ENCODE results near the gene SUV39H1. TPM values are rescaled to one million over a fixed set of nuclear protein-coding genes. Genes with fewer than 3 reads are reported as not detected.

The SUV39H1 gene
- total and polyA plus RNA-seq, 2 of the 13 experiments (the other 11 are each of a cell fraction or from before 2014, with no cell fraction given), result 5.2 to 10.1 TPM

GRCh38 chrX:48711929-48712505 lies 15.5 kb downstream of the SUV39H1 start:
- ATAC-seq (peak; percentile 37), FAIRE-seq (peak; percentile 88), DNase-seq (ENCODE audit: low spot score) (peak; percentile 61)
- no peaks in the 10 kb centered on the region for H4K20me1 ChIP-seq (ENCODE audit: insufficient read depth, low read length)
- no peaks in the 10 kb centered on the region for H3K36me3 ChIP-seq (replicated peaks in 1 of 2; ENCODE audit: control insufficient read depth in 1 of 2, insufficient read depth in 2 of 2, low read length in 2 of 2)
- in situ Hi-C loops (cut with HindIII; ENCODE audit: extremely low pct_ligation_motif_present, low pct_unique_long_range_greater_than_20kb), result no loop called here
- H3K27ac ChIP-seq (ENCODE audit: extremely low read length, insufficient read depth, low read length), result peak overlapping the region; percentile 100
- H3K9me3 ChIP-seq (ENCODE audit: low read length), result no peaks in the 10 kb centered on the region
- H3K4me1 ChIP-seq (ENCODE audit: insufficient read depth, low read length), result peaks cover 67% of the 10 kb centered on the region
- H2AFZ ChIP-seq (ENCODE audit: low read length), result no peak overlapping the region
- peak overlapping the region; percentile 91 for H3K4me2 ChIP-seq (ENCODE audit: low read depth, low read length)
- BruUV-seq (replicated peaks), result no TSS peak
- H3K9ac ChIP-seq (ENCODE audit: insufficient read depth, low read depth, low read length), result peak overlapping the region; percentile 91
- 0% methylated on average over 1 of the region's 7 CpGs for WGBS (ENCODE audit: low lambda C conversion rate)
- H3K4me3 ChIP-seq (replicated peaks in 1 of 3; ENCODE audit: insufficient read depth in 1 of 3, low read depth in 2 of 3, low read length in 3 of 3), result peak overlapping the region; percentile 46 to 55 (median 51); a peak in 4 of 6 replicates
- POLR2A ChIA-PET, result interaction anchor here (0.9 to 4.5 kb wide), 7 partner anchors 8 to 200 kb away, joined by 3 to 45 read pairs (median 11); partner anchors contain the start of gene SUV39H1
- CTCF ChIA-PET (ENCODE audit: low intra/inter-chr PET ratio, low total read pairs), result no interaction called here
- intact Hi-C loops (cut with micrococcal nuclease; ENCODE audit: unreplicated experiment), result no loop called here
- H3K79me2 ChIP-seq (ENCODE audit: insufficient read depth, low read length), result peaks cover 7% of the 10 kb centered on the region
- H3K27me3 ChIP-seq (ENCODE audit: control insufficient read depth in 1 of 2, insufficient read depth in 2 of 2, low read length in 2 of 2), result no peaks in the 10 kb centered on the region; a peak in 1 of 5 replicates
- TF ChIP-seq CSRNP1 (CRISPR knock-in tag; IDR thresholded peaks at IDR 0.05), result no peak
- peak; percentile 62 for TF ChIP-seq HNF4A (CRISPR knock-in tag; IDR thresholded peaks at IDR 0.05)
- no peak for TF ChIP-seq ZSCAN9 (CRISPR knock-in tag; IDR thresholded peaks at IDR 0.05; ENCODE audit: borderline replicate concordance)
- TF ChIP-seq, protein P1, sequence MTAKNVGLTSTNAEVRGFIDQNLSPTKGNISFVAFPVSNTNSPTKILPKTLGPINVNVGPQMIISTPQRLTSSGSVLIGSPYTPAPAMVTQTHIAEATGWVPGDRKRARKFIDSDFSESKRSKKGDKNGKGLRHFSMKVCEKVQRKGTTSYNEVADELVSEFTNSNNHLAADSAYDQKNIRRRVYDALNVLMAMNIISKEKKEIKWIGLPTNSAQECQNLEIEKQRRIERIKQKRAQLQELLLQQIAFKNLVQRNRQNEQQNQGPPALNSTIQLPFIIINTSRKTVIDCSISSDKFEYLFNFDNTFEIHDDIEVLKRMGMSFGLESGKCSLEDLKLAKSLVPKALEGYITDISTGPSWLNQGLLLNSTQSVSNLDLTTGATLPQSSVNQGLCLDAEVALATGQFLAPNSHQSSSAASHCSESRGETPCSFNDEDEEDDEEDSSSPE (CRISPR knock-in tag; IDR thresholded peaks at IDR 0.05), result no peak
- no peak for TF ChIP-seq ZNF556 (CRISPR knock-in tag; IDR thresholded peaks at IDR 0.05; ENCODE audit: borderline replicate concordance)
- TF ChIP-seq ZMYM2 (CRISPR knock-in tag; IDR thresholded peaks at IDR 0.05), result no peak
- TF ChIP-seq, protein P2, sequence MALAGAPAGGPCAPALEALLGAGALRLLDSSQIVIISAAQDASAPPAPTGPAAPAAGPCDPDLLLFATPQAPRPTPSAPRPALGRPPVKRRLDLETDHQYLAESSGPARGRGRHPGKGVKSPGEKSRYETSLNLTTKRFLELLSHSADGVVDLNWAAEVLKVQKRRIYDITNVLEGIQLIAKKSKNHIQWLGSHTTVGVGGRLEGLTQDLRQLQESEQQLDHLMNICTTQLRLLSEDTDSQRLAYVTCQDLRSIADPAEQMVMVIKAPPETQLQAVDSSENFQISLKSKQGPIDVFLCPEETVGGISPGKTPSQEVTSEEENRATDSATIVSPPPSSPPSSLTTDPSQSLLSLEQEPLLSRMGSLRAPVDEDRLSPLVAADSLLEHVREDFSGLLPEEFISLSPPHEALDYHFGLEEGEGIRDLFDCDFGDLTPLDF (CRISPR knock-in tag; IDR thresholded peaks at IDR 0.05), result no peak
- no peak for TF ChIP-seq SALL2 (CRISPR knock-in tag; IDR thresholded peaks at IDR 0.05)
- TF ChIP-seq, protein P3, sequence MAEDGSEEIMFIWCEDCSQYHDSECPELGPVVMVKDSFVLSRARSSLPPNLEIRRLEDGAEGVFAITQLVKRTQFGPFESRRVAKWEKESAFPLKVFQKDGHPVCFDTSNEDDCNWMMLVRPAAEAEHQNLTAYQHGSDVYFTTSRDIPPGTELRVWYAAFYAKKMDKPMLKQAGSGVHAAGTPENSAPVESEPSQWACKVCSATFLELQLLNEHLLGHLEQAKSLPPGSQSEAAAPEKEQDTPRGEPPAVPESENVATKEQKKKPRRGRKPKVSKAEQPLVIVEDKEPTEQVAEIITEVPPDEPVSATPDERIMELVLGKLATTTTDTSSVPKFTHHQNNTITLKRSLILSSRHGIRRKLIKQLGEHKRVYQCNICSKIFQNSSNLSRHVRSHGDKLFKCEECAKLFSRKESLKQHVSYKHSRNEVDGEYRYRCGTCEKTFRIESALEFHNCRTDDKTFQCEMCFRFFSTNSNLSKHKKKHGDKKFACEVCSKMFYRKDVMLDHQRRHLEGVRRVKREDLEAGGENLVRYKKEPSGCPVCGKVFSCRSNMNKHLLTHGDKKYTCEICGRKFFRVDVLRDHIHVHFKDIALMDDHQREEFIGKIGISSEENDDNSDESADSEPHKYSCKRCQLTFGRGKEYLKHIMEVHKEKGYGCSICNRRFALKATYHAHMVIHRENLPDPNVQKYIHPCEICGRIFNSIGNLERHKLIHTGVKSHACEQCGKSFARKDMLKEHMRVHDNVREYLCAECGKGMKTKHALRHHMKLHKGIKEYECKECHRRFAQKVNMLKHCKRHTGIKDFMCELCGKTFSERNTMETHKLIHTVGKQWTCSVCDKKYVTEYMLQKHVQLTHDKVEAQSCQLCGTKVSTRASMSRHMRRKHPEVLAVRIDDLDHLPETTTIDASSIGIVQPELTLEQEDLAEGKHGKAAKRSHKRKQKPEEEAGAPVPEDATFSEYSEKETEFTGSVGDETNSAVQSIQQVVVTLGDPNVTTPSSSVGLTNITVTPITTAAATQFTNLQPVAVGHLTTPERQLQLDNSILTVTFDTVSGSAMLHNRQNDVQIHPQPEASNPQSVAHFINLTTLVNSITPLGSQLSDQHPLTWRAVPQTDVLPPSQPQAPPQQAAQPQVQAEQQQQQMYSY (CRISPR knock-in tag; IDR thresholded peaks at IDR 0.05), result no peak
- TF ChIP-seq POLR2A (IDR thresholded peaks at IDR 0.05; ENCODE audit: insufficient read depth in 1 of 2, low read depth in 2 of 2, low read length in 2 of 2), result peak in 1 of 2 experiments; percentile 46; a peak in 1 of 4 replicates
- TF ChIP-seq, protein P4, sequence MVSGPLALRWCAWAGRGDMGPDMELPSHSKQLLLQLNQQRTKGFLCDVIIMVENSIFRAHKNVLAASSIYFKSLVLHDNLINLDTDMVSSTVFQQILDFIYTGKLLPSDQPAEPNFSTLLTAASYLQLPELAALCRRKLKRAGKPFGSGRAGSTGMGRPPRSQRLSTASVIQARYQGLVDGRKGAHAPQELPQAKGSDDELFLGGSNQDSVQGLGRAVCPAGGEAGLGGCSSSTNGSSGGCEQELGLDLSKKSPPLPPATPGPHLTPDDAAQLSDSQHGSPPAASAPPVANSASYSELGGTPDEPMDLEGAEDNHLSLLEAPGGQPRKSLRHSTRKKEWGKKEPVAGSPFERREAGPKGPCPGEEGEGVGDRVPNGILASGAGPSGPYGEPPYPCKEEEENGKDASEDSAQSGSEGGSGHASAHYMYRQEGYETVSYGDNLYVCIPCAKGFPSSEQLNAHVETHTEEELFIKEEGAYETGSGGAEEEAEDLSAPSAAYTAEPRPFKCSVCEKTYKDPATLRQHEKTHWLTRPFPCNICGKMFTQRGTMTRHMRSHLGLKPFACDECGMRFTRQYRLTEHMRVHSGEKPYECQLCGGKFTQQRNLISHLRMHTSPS (CRISPR knock-in tag; IDR thresholded peaks at IDR 0.05; ENCODE audit: low read depth), result no peak
- 0 out of 2 replicates have a peak, but pooled peaks have one; percentile 14 for TF ChIP-seq TAF1 (CRISPR knock-in tag; IDR thresholded peaks at IDR 0.05)
- TF ChIP-seq PHF20 (CRISPR knock-in tag; IDR thresholded peaks at IDR 0.05), result no peak
- TF ChIP-seq ZNF790 (CRISPR knock-in tag; IDR thresholded peaks at IDR 0.05; ENCODE audit: borderline replicate concordance), result no peak
